Natural killer cell treated with Interleukin-12 subunit alpha and Interleukin-12 subunit beta and Interleukin-15 and Interleukin-18, amount 100 ng/mL, for 72 hours (primary cell): ENCODE measurements around the gene GINS2. TPM values are rescaled to one million over a fixed set of nuclear protein-coding genes. Genes with fewer than 3 reads are reported as not detected.

Experiments used
- ATAC-seq, 2 donors: fragments of 150-1000 bp; cut with Tn5 transposase in 1 of 2; sonication (Bioruptor Pico), chemical (Tn5 transposase) in 1 of 2; 2 replicates each; pipeline ENCODE4 v1.10.0; 2021
- DNase-seq: peaks from one replicate; pipeline ENCODE4 v3.0.0; 2022; ENCODE audit warnings: low spot score
- H3K27ac Mint-ChIP-seq, 2 donors: 1 replicate in 1 of 2; 2 replicates in 1 of 2; pipeline ENCODE4 v1.8.0; 2022; ENCODE audit warnings: mixed read lengths in 2 of 2, mild to moderate bottlenecking in 1 of 2, moderate library complexity in 1 of 2
- H3K27me3 Mint-ChIP-seq, 2 donors: 1 replicate in 1 of 2; 2 replicates in 1 of 2; pipeline ENCODE4 v1.8.0; 2022; ENCODE audit warnings: mixed read lengths in 2 of 2
- H3K36me3 Mint-ChIP-seq: one replicate; pipeline ENCODE4 v1.8.0; 2022; ENCODE audit warnings: mixed read lengths
- H3K4me1 Mint-ChIP-seq, 2 donors: 1 replicate in 1 of 2; 2 replicates in 1 of 2; pipeline ENCODE4 v1.8.0; 2022; ENCODE audit warnings: low read depth in 2 of 2, mixed read lengths in 2 of 2, mild to moderate bottlenecking in 1 of 2
- H3K4me3 Mint-ChIP-seq: one replicate; pipeline ENCODE4 v1.8.0; 2022; ENCODE audit warnings: mixed read lengths
- H3K9me3 Mint-ChIP-seq: 2 replicates; pipeline ENCODE4 v1.8.0; 2022; ENCODE audit warnings: mixed read lengths
- total RNA-seq, 2 donors: library from RNA; stranded (reverse); gene quantifications; one replicate each; pipeline ENCODE4 v1.2.3, GENCODE V29; 2022

Gene GINS2
- total RNA-seq, 2 donors from 2014 or later = 34.3 to 69.5 TPM

DNA sequence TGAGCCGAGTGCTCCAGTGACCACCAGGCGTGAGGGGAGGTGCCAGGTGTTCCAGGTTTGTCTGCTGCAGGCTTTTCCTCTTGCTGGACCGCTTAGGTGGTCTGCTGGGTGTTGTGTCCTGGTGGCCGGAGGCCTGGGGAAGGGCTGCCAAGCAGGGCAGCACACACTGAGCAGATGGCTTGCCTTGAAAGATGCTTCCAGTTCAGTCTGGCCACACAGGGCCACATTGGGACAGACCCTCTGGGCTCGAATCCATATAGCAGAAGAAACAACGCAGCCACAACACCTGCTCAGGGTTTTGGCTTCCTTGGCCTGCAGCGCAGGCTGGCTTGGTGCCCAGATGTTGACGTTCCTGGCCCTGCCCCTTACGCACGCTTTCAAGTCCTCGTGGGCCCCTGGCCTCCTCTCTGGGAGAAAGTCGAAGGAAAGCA lies 24.8 kb downstream of the GINS2 start:
- Mint-ChIP-seq H3K27ac (no peak overlapping the region), H3K27me3 (no peaks in the 10 kb centered on the region), H3K9me3 (no peaks in the 10 kb centered on the region), H3K4me1 (peaks cover 0 to 9% of the 10 kb centered on the region in 2 donors), H3K4me3 (no peak overlapping the region), H3K36me3 (peaks cover 11% of the 10 kb centered on the region)
- no peak for DNase-seq
- ATAC-seq = no peak

DNA sequence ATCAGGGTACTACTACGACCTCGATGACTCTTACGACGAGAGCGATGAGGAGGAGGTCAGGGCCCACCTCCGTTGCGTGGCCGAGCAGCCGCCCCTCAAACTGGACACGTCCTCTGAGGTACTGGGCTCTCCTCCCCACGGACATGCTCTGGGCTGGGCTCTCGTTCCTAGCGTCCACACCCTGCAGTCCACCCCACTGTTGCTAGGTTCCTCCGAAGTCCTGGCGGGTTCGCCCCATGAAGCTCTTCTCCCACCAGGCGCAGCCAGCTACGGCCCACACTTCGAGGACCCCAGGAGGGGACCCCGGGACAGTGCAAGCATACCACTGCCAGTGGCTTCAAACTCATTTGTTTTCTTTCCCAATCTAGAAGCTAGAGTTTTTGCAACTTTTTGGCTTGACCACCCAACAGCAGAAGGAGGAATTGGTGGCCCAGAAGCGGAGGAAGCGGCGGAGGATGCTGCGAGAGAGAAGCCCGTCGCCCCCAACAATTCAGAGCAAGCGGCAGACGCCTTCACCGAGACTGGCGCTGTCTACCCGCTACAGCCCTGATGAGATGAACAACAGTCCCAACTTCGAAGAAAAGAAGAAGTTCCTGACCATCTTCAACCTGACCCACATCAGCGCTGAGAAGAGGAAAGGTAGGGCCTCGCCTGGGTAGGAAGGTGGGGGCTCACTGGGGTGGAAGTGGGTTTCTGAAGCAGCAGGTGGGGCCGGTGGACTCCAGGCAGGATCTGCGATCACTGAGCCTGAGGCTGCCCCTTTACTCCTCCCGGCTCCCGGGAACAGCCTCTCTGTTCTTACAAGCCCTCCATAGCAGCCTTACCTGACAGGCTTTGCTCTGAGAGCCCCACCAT lies 25.6 kb downstream of the GINS2 start:
- Mint-ChIP-seq H3K27ac (no peak overlapping the region), H3K27me3 (no peaks in the 10 kb centered on the region), H3K4me1 (peaks cover 0 to 9% of the 10 kb centered on the region in 2 donors), H3K4me3 (no peak overlapping the region), H3K9me3 (no peaks in the 10 kb centered on the region), H3K36me3 (peaks cover 11% of the 10 kb centered on the region)
- ATAC-seq (no peak), DNase-seq (no peak)

DNA sequence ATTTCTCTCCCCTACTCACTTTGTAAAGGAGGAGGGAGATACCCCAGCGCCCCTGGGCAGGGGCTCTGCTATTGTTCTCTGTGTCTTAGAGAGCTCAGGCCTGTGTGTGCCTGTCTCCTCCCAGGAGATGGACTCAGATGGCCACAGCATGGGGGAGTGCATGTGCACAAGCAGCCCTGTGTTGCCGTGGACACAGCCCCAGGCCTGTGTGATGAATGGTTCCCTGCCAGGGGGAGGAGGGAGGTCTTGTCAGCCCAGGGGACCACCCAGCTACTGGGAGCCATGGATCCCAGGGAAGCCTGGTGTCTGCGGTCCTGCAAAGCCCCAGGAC lies 26.3 kb downstream of the GINS2 start:
- Mint-ChIP-seq H3K27me3 (no peaks in the 10 kb centered on the region), H3K36me3 (peaks cover 11% of the 10 kb centered on the region), H3K9me3 (no peaks in the 10 kb centered on the region), H3K4me3 (no peak overlapping the region), H3K4me1 (peaks cover 0 to 11% of the 10 kb centered on the region in 2 donors), H3K27ac (no peak overlapping the region)
- ATAC-seq (peak in 1 of 2 donors; percentile 2), DNase-seq (no peak)

DNA sequence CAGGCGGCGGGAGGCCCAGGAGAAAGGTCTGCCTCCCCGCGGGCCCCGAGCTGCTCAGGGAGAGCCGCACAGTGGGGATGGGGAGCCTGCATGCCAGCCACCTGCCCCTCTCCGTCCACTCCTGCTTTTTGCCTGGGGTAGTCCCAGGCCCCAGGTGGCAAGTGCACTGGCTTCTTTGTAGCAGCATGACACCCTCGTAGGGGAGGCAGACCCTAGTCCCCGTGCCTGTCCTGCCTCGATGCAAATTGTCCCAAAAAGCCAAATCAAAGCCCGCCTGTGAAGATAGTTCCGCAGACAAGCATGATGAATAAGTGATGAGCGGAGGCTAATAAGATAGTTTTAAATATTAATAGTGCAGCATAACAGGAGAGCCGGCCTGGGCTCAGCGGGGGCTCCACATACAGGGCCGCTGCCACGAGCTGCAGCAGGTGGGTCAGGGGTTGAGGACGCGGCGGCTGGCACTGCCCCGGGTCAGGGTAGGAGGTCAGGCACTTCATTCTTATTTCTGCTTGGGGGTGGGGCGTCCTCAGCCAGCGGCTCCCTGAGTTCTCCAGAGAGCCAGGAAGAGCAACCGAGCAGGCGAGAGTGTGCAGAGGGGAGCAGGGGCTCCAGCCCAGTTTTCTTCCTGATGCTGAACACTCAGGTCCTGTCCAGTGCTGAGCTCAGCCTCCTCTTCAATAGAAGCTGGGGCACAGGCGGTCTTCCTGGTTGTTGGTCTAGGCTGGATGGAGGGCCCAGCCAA lies 26.8 kb downstream of the GINS2 start:
- ATAC-seq (no peak), DNase-seq (no peak)
- peaks cover 0 to 11% of the 10 kb centered on the region in 2 donors for H3K4me1 Mint-ChIP-seq
- H3K9me3 Mint-ChIP-seq = no peaks in the 10 kb centered on the region
- peaks cover 11% of the 10 kb centered on the region for H3K36me3 Mint-ChIP-seq
- H3K27me3 Mint-ChIP-seq = no peaks in the 10 kb centered on the region
- no peak overlapping the region for H3K27ac Mint-ChIP-seq
- H3K4me3 Mint-ChIP-seq = no peak overlapping the region

DNA sequence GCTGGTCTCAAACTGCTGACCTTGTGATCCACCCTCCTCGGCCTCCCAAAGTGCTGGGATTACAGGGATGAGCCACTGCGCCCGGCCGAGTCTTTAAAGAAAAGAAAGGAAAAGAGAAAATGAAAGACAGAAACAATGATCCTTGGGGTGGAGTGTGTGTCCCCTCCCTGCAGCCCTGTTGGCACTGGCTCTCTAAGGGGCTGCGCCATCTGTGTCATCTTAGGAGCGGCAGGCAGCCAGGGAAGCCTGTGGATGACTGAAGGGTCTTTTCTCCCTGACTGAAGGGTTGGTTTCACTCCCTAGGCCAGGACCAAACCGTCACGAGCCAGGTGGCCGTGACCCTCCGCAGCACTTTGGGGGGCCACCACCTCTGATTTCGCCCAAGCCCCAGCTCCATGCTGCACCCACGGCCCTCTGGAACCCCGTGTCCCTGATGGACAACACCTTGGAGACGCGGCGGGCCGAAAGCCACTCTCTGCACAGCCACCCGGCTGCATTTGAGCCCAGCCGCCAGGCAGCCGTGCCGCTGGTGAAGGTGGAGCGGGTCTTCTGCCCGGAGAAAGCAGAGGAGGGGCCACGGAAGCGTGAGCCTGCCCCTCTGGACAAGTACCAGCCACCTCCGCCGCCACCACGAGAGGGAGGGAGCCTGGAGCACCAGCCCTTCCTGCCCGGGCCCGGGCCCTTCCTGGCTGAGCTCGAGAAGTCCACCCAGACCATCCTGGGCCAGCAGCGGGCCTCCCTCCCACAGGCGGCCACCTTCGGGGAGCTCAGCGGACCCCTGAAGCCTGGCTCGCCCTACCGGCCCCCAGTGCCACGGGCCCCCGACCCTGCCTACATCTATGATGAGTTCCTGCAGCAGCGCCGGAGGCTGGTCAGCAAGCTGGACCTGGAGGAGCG lies 27.7 kb downstream of the GINS2 start:
- ATAC-seq = no peak
- Mint-ChIP-seq H3K27ac (no peak overlapping the region), H3K36me3 (peaks cover 6% of the 10 kb centered on the region), H3K4me3 (no peak overlapping the region), H3K9me3 (no peaks in the 10 kb centered on the region), H3K27me3 (no peaks in the 10 kb centered on the region), H3K4me1 (peaks cover 0 to 11% of the 10 kb centered on the region in 2 donors)
- no peak for DNase-seq

DNA sequence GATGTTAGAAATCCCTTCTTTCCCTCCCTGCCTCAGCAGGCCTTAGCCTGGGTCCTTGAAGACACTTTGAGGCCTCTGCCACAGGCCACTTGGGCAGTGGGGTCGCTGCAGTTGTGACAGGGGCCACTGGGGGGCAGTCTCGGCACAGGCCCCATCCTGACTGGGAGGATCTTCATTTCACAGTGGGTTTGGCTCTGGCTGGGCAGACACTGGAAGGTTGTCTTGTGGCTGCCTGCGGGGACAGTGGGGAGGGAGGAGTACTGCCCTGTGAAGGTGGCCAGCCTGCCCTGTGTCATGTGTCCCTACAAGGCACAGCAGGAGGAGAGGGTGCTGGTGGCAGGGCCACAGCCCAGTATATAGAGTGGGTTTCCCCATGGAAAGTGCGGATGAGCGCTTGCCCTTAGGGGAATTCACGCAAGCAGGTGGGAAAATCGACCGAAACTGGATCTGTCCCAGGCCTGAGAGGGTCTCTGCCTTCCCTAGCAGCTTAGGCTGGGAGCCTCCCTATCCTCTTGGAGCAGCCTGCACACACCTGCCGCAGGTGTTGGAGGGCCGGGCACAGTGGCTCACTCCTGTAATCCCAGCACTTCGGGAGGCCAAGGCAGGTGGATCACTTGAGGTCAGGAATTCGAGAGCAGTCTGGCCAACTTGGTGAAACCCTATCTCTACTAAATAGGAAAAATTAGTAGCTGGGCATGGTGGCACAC lies 28.8 kb downstream of the GINS2 start:
- peaks cover 0 to 7% of the 10 kb centered on the region in 2 donors for H3K4me1 Mint-ChIP-seq
- DNase-seq (peak; percentile 78), ATAC-seq (peak in 1 of 2 donors; percentile 63)
- H3K27ac Mint-ChIP-seq = peak overlapping the region in 1 of 2 donors; percentile 52
- H3K27me3 Mint-ChIP-seq = no peaks in the 10 kb centered on the region
- H3K4me3 Mint-ChIP-seq = no peak overlapping the region
- H3K36me3 Mint-ChIP-seq = no peaks in the 10 kb centered on the region
- H3K9me3 Mint-ChIP-seq = no peaks in the 10 kb centered on the region

DNA sequence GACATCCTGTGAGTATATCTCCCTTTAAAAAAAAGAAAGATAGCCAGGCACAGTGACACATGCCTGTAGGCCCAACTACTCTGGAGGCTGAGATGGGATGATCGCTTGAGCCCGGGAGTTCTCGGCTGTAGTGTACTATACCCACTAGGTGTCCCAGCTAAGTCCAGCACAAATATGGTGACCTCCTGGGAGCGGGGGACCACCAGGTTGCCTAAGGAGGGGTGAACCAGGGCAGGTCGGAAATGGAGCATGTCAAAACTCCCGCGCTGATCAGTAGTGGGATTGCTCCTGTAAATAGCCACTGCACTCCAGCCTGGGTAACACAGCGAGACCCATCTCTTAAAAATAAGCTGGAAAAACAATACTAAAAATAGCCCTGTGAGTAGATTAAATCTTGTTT lies 29.4 kb downstream of the GINS2 start:
- no peak for ATAC-seq
- Mint-ChIP-seq H3K36me3 (no peaks in the 10 kb centered on the region), H3K4me3 (no peak overlapping the region), H3K27me3 (no peaks in the 10 kb centered on the region), H3K4me1 (peaks cover 0 to 7% of the 10 kb centered on the region in 2 donors), H3K27ac (peak overlapping the region in 1 of 2 donors; percentile 52), H3K9me3 (no peaks in the 10 kb centered on the region)
- no peak for DNase-seq

DNA sequence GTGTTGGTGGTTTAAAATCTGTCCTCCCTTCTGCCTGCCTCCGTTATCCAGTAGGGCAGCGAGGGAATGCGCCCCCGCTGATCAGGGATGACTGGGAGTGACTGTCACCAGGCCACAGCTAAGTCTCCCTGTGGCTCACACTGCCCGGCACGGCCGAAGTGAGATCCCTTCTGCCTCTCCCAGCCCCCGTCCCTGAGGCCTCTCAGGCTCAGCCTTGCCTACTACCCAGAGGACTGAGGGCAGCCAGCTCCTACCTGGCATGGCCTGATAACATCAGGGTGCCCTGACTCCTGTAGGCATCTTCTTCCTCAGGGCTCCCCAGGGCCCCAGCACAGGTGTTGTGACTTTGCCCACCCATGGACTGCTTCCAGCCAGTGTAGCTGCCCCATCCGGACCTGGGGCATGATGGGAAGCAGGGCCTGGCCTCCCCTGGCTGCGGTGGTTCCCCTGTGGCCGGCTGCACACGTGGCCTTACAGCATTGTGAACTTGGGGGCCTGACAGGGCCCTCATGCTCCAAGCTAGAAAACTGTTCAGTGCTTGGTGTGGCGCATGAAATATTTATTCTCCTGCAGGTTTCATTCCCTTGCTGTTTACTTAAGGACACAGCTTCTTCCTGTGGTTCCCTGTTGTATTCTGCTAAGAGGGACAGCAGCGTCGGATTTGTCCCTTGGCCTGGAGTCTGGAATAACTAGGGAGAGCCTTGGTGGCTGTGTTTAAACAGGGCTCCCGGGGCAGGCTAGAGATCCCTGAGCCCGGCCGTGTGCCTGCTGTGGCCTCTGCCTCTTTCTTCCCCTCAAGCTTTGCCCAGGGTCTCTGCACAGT lies 30.0 kb downstream of the GINS2 start:
- Mint-ChIP-seq H3K9me3 (no peaks in the 10 kb centered on the region), H3K27me3 (no peaks in the 10 kb centered on the region), H3K27ac (no peak overlapping the region)

DNA sequence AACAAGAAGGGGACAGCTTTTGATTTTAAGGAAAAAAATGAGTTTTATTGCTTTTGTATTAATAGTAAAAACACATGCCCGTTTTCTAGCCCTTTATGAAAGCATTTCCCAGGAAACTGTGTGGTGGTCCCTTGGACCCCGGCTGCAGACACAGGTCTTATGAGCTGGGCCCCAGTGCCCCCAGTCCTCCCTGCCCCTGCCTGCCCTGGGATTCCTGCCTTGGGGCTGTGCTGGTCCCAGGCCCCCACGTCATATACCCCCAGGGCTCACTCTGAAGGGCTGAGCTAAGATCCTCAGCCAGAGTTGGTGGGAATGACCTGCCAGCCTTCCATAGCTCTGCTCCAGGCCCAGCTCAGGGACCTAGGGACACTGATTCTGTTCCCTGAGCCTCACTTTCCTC lies 30.8 kb downstream of the GINS2 start:
- H3K4me3 Mint-ChIP-seq = no peak overlapping the region
- peaks cover 0 to 7% of the 10 kb centered on the region in 2 donors for H3K4me1 Mint-ChIP-seq
- ATAC-seq (no peak), DNase-seq (no peak)
- no peak overlapping the region for H3K27ac Mint-ChIP-seq
- H3K36me3 Mint-ChIP-seq = no peaks in the 10 kb centered on the region
- H3K27me3 Mint-ChIP-seq = no peaks in the 10 kb centered on the region
- H3K9me3 Mint-ChIP-seq = no peaks in the 10 kb centered on the region

More for the DNA sequence above, 30.0 kb downstream of the GINS2 start:
- Mint-ChIP-seq H3K4me1 (peaks cover 0 to 7% of the 10 kb centered on the region in 2 donors), H3K4me3 (no peak overlapping the region), H3K36me3 (no peaks in the 10 kb centered on the region)
- ATAC-seq = no peak
- no peak for DNase-seq

DNA sequence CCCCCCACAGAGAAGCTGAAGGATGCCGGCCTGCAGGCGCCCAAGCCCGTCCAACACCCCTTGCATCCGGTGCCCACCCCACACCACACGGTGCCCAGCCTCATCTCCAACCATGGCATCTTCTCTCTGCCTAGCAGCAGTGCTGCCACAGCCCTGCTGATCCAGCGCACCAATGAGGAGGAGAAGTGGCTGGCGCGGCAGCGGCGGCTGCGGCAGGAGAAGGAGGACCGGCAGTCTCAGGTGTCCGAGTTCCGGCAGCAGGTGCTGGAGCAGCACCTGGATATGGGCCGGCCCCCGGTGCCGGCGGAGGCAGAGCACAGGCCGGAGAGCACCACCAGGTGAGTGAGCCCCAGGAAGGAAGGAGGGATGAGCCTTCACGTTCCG lies 31.5 kb downstream of the GINS2 start:
- ATAC-seq (no peak), DNase-seq (no peak)
- Mint-ChIP-seq H3K27me3 (no peaks in the 10 kb centered on the region), H3K9me3 (no peaks in the 10 kb centered on the region), H3K4me3 (no peak overlapping the region), H3K36me3 (no peaks in the 10 kb centered on the region), H3K27ac (no peak overlapping the region), H3K4me1 (peaks cover 0 to 12% of the 10 kb centered on the region in 2 donors)

DNA sequence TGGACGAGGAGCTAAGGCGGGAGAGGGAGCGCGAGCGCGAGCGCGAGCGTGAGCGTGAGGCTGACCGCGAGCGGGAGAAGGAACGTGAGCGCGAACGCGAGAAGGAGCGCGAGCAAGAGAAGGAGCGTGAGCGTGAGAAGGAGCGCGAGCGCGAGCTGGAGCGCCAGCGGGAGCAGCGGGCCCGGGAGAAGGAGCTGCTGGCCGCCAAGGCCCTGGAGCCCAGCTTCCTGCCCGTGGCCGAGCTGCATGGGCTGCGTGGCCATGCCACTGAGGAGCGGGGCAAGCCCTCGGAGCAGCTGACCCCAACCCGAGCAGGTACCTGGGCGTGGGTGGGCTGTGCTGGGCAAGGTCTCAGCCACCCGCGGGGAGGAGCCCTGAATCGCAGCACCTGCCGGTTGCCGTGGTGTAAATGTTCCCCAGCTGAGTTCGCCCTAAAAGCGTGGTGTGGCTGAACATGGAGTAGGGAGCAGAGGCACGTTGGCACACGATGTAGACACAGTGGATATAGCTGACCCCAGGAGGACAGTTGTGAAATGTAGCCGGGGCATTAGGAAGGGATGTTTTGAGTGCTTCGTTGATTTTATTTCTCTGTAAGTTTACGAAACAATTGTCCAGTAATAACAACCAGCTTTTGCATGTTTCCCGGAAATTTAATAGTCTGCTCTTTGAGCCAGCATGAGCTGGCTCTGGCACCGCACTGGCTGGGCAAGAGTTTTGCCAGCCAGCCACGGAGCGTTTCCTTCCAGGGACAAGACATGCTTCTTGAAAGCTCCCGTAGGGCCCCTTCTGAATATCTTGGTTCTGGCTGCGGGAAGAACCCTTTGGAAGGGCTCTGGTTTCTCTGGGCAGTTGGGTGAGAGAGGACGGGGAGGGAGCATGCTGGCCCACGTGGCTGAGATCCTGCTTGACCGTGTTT lies 32.1 kb downstream of the GINS2 start:
- Mint-ChIP-seq H3K27me3 (no peaks in the 10 kb centered on the region), H3K9me3 (no peaks in the 10 kb centered on the region), H3K4me3 (no peak overlapping the region), H3K36me3 (no peaks in the 10 kb centered on the region), H3K27ac (no peak overlapping the region), H3K4me1 (peaks cover 0 to 17% of the 10 kb centered on the region in 2 donors)
- ATAC-seq = no peak
- DNase-seq = no peak
